GM06990 (cell line): ENCODE measurements around the gene RBM25.
"Not testable (repeated sequence)": the region's sequence is repeated elsewhere in the genome, so short reads cannot be mapped to it uniquely, and the experiment has no call there.

Source experiments
- DNase-seq: peaks from one replicate; pipeline ENCODE4 v3.0.0-alpha.2; 2011; ENCODE audit not compliant: insufficient read length; ENCODE audit errors: extremely low read depth
- H3K27me3 ChIP-seq: replicated peaks from 2 replicates; pipeline ENCODE4 v1.6.0; 2011; ENCODE audit warnings: low read length; ENCODE audit not compliant: control insufficient read depth, insufficient read depth
- H3K36me3 ChIP-seq: 2 replicates; pipeline ENCODE4 v1.5.1; 2011; ENCODE audit warnings: low read length; ENCODE audit not compliant: control insufficient read depth, insufficient read depth
- H3K4me3 ChIP-seq: replicated peaks from 2 replicates; pipeline ENCODE4 v1.5.1; 2011; ENCODE audit warnings: low read depth, mild to moderate bottlenecking, control low read depth, low read length
- CTCF ChIP-seq: IDR thresholded peaks from 2 replicates; pipeline ENCODE4 v1.5.1; 2011; ENCODE audit warnings: low read length, control low read depth, mild to moderate bottlenecking, inconsistent platforms; ENCODE audit not compliant: insufficient read depth, poor library complexity, severe bottlenecking

Gene RBM25

GRCh38 chr14:73026243-73026844 lies 32.0 kb upstream of the RBM25 start:
- Histone ChIP-seq H3K36me3 (peaks cover 5% of the 10 kb centered on the region), H3K4me3 (peak overlapping the region; percentile 77), H3K27me3 (no peaks in the 10 kb centered on the region)
- no peak for DNase-seq
- TF ChIP-seq CTCF: no peak

- H3K4me3 ChIP-seq: peak within 1 kb of the TSS; percentile 77
- TF ChIP-seq CTCF: no peak
- H3K27me3 ChIP-seq: no peaks in the 10 kb centered on the region
- DNase-seq: peak; percentile 95
- peaks cover 5% of the 10 kb centered on the region for H3K36me3 ChIP-seq
Measured at GRCh38 chr14:73026845-73027542, 31.3 kb upstream of the RBM25 start, which contains the start of gene ZFYVE1. ZFYVE1 (minus strand) TSS chr14:73027106; CDS start chr14:73024508, 2,598 bp downstream.

GRCh38 chr14:73027546-73027945 lies 30.8 kb upstream of the RBM25 start:
- H3K27me3 ChIP-seq: no peaks in the 10 kb centered on the region
- peak overlapping the region; percentile 77 for H3K4me3 ChIP-seq
- H3K36me3 ChIP-seq: peaks cover 5% of the 10 kb centered on the region
- DNase-seq: no peak
- TF ChIP-seq CTCF: no peak

GRCh38 chr14:73027984-73028383 lies 30.4 kb upstream of the RBM25 start:
- DNase-seq: no peak
- no peak overlapping the region for H3K4me3 ChIP-seq
- no peak for TF ChIP-seq CTCF
- no peaks in the 10 kb centered on the region for H3K27me3 ChIP-seq
- peaks cover 5% of the 10 kb centered on the region for H3K36me3 ChIP-seq

- not testable (repeated sequence) for H3K36me3 ChIP-seq, H3K4me3 ChIP-seq, DNase-seq, H3K27me3 ChIP-seq
Measured at GRCh38 chr14:73036706-73037450, 21.5 kb upstream of the RBM25 start.

GRCh38 chr14:73047808-73048207 lies 10.5 kb upstream of the RBM25 start:
- no peaks in the 10 kb centered on the region for H3K36me3 ChIP-seq
- TF ChIP-seq CTCF: no peak
- DNase-seq: no peak
- no peaks in the 10 kb centered on the region for H3K27me3 ChIP-seq
- no peak overlapping the region for H3K4me3 ChIP-seq
